CD8-positive, alpha-beta memory T cell (primary cell): ENCODE results near the gene HLA-G. TPM values are rescaled to one million over a fixed set of nuclear protein-coding genes. Genes with fewer than 3 reads are reported as not detected.

Experiments used
- CTCF ChIA-PET: fragments of 350-600 bp; sonication (Branson Sonifier 250); formaldehyde crosslinking; loops from one replicate; lab custom pipeline; 2021; ENCODE audit warnings: antibody characterized with exemption; lab: Charles Lee
- POLR2A ChIA-PET: fragments of 350-600 bp; sonication (Branson Sonifier 250); formaldehyde crosslinking; loops from one replicate; lab custom pipeline; 2021; ENCODE audit warnings: antibody characterized with exemption; lab: Charles Lee
- DNase-seq, 5 donors: peaks; one replicate each; pipeline versions ENCODE4 v3.0.0 to v3.0.0-alpha.2; 2020 to 2022; ENCODE audit warnings: mixed read lengths in 1 of 5
- H3K27ac ChIP-seq: one replicate; pipeline ENCODE4 v1.7.0; 2013; ENCODE audit warnings: low read depth, mild to moderate bottlenecking, low read length, moderate library complexity
- H3K27me3 ChIP-seq: 2 replicates; pipeline ENCODE4 v1.7.0; 2013; ENCODE audit warnings: low read length, mild to moderate bottlenecking; ENCODE audit not compliant: insufficient read depth, poor library complexity, severe bottlenecking
- H3K36me3 ChIP-seq: 2 replicates; pipeline ENCODE4 v1.7.0; 2013; ENCODE audit warnings: mild to moderate bottlenecking, low read length, moderate library complexity; ENCODE audit not compliant: insufficient read depth
- H3K4me1 ChIP-seq: 2 replicates; pipeline ENCODE4 v1.7.0; 2013; ENCODE audit warnings: mild to moderate bottlenecking, low read length, moderate library complexity; ENCODE audit not compliant: insufficient read depth
- H3K4me3 ChIP-seq: 2 replicates; pipeline ENCODE4 v1.7.0; 2013; ENCODE audit warnings: mild to moderate bottlenecking, low read length
- H3K9me3 ChIP-seq: 2 replicates; pipeline ENCODE4 v1.7.0; 2013; ENCODE audit warnings: mild to moderate bottlenecking, low read length
- H3K27ac Mint-ChIP-seq, 8 donors: one replicate each; pipeline ENCODE4 v1.8.0; 2020 to 2021; ENCODE audit warnings: mixed read lengths in 8 of 8, mild to moderate bottlenecking in 6 of 8, inconsistent platforms in 3 of 8, moderate library complexity in 3 of 8
- H3K27me3 Mint-ChIP-seq, 2 donors: one replicate each; pipeline ENCODE4 v1.8.0; 2020 to 2021; ENCODE audit warnings: mixed read lengths in 2 of 2, mild to moderate bottlenecking in 1 of 2, moderate library complexity in 1 of 2
- H3K36me3 Mint-ChIP-seq, 3 donors: one replicate each; pipeline ENCODE4 v1.8.0; 2020 to 2021; ENCODE audit warnings: mixed read lengths in 3 of 3, inconsistent platforms in 1 of 3, mild to moderate bottlenecking in 1 of 3
- H3K4me1 Mint-ChIP-seq, 3 donors: one replicate each; pipeline ENCODE4 v1.8.0; 2020 to 2021; ENCODE audit warnings: mixed read lengths in 3 of 3, inconsistent platforms in 1 of 3, mild to moderate bottlenecking in 1 of 3
- H3K4me3 Mint-ChIP-seq, 7 donors: one replicate each; pipeline ENCODE4 v1.8.0; 2020 to 2021; ENCODE audit warnings: mixed read lengths in 7 of 7, mild to moderate bottlenecking in 6 of 7, moderate library complexity in 4 of 7, inconsistent platforms in 2 of 7
- H3K9me3 Mint-ChIP-seq, 5 donors: one replicate each; pipeline ENCODE4 v1.8.0; 2020 to 2022; ENCODE audit warnings: mixed read lengths in 5 of 5, mild to moderate bottlenecking in 3 of 5, moderate library complexity in 2 of 5, inconsistent platforms in 1 of 5
- polyA plus RNA-seq: library from polyadenylated mRNA; unstranded; fragments of 300-500 nt; fragmentation: Illumina TruSeq; gene quantifications from one replicate; pipeline ENCODE4 v1.2.3, GENCODE V29; 2021
- total RNA-seq, 2 experiments: library from RNA; stranded (reverse); gene quantifications; one replicate each; pipeline ENCODE4 v1.2.3, GENCODE V29; 2021

HLA-G gene
- total and polyA plus RNA-seq, 3 experiments from 2014 or later: 0.59 to 3.2 (median 0.69) TPM

- H3K36me3 Mint-ChIP-seq: no peaks in the 10 kb centered on the region
- POLR2A ChIA-PET: no interaction called here
- Histone ChIP-seq H3K4me3 (no peak overlapping the region), H3K9me3 (no peaks in the 10 kb centered on the region), H3K4me1 (no peaks in the 10 kb centered on the region), H3K27me3 (no peaks in the 10 kb centered on the region), H3K36me3 (no peaks in the 10 kb centered on the region), H3K27ac (no peak overlapping the region)
- H3K4me1 Mint-ChIP-seq: no peaks in the 10 kb centered on the region
- H3K27me3 Mint-ChIP-seq: peaks cover 10 to 37% of the 10 kb centered on the region in 2 donors
- H3K27ac Mint-ChIP-seq: no peak overlapping the region
- no peaks in the 10 kb centered on the region for H3K9me3 Mint-ChIP-seq
- CTCF ChIA-PET: no interaction called here
- H3K4me3 Mint-ChIP-seq: no peak overlapping the region
- DNase-seq: no peak
Measured at GRCh38 chr6:29810371-29810770, 17.3 kb upstream of the HLA-G start.

GRCh38 chr6:29811377-29811776 is 16.2 kb upstream of the HLA-G start:
- no peaks in the 10 kb centered on the region for H3K4me1 Mint-ChIP-seq
- Histone ChIP-seq H3K4me1 (no peaks in the 10 kb centered on the region), H3K27me3 (no peaks in the 10 kb centered on the region), H3K27ac (no peak overlapping the region), H3K9me3 (no peaks in the 10 kb centered on the region), H3K4me3 (no peak overlapping the region), H3K36me3 (no peaks in the 10 kb centered on the region)
- H3K27me3 Mint-ChIP-seq: peaks cover 8 to 36% of the 10 kb centered on the region in 2 donors
- H3K27ac Mint-ChIP-seq: no peak overlapping the region
- ChIA-PET CTCF (no interaction called here), POLR2A (no interaction called here)
- H3K4me3 Mint-ChIP-seq: no peak overlapping the region
- no peak for DNase-seq
- no peaks in the 10 kb centered on the region for H3K9me3 Mint-ChIP-seq
- H3K36me3 Mint-ChIP-seq: no peaks in the 10 kb centered on the region

- Histone ChIP-seq H3K9me3 (no peaks in the 10 kb centered on the region), H3K27me3 (no peaks in the 10 kb centered on the region), H3K4me3 (no peak overlapping the region), H3K4me1 (no peaks in the 10 kb centered on the region), H3K27ac (no peak overlapping the region), H3K36me3 (no peaks in the 10 kb centered on the region)
- H3K9me3 Mint-ChIP-seq: no peaks in the 10 kb centered on the region
- ChIA-PET CTCF (interaction anchor here (1.0 kb wide), 1 partner anchor 59 kb away, joined by 3 read pairs; no protein-coding TSS in a partner anchor), POLR2A (no interaction called here)
- H3K4me1 Mint-ChIP-seq: no peaks in the 10 kb centered on the region
- H3K27me3 Mint-ChIP-seq: peaks cover 9 to 32% of the 10 kb centered on the region in 2 donors
- H3K4me3 Mint-ChIP-seq: no peak overlapping the region
- DNase-seq: no peak
- H3K27ac Mint-ChIP-seq: peak overlapping the region in 1 of 8 donors; percentile 35
- no peaks in the 10 kb centered on the region for H3K36me3 Mint-ChIP-seq
Measured at GRCh38 chr6:29813066-29813465, 14.6 kb upstream of the HLA-G start.

- POLR2A ChIA-PET: no interaction called here
- CTCF ChIA-PET: no interaction called here
- Histone ChIP-seq H3K27ac (no peak overlapping the region), H3K4me1 (no peaks in the 10 kb centered on the region), H3K27me3 (no peaks in the 10 kb centered on the region), H3K9me3 (no peaks in the 10 kb centered on the region), H3K4me3 (no peak overlapping the region), H3K36me3 (no peaks in the 10 kb centered on the region)
- Mint-ChIP-seq H3K4me1 (no peaks in the 10 kb centered on the region), H3K27ac (peak overlapping the region in 1 of 8 donors; percentile 76), H3K4me3 (no peak overlapping the region), H3K27me3 (peaks cover 8 to 33% of the 10 kb centered on the region in 2 donors), H3K36me3 (no peaks in the 10 kb centered on the region), H3K9me3 (no peaks in the 10 kb centered on the region)
- DNase-seq: no peak
Measured at GRCh38 chr6:29813809-29814208, 13.8 kb upstream of the HLA-G start.

GRCh38 chr6:29814379-29815117 is 13.1 kb upstream of the HLA-G start:
- H3K27ac Mint-ChIP-seq: peak overlapping the region in 1 of 8 donors; percentile 76
- no peak overlapping the region for H3K4me3 Mint-ChIP-seq
- H3K27me3 Mint-ChIP-seq: peaks cover 8 to 39% of the 10 kb centered on the region in 2 donors
- Histone ChIP-seq H3K4me1 (no peaks in the 10 kb centered on the region), H3K9me3 (no peaks in the 10 kb centered on the region), H3K36me3 (no peaks in the 10 kb centered on the region), H3K4me3 (no peak overlapping the region), H3K27me3 (no peaks in the 10 kb centered on the region), H3K27ac (no peak overlapping the region)
- no peak for DNase-seq
- CTCF ChIA-PET: no interaction called here
- no peaks in the 10 kb centered on the region for H3K36me3 Mint-ChIP-seq
- POLR2A ChIA-PET: no interaction called here
- H3K9me3 Mint-ChIP-seq: no peaks in the 10 kb centered on the region
- no peaks in the 10 kb centered on the region for H3K4me1 Mint-ChIP-seq

GRCh38 chr6:29815118-29815750 is 12.4 kb upstream of the HLA-G start:
- H3K4me1 ChIP-seq: no peaks in the 10 kb centered on the region
- H3K4me3 ChIP-seq: no peak overlapping the region
- no peak overlapping the region for H3K27ac ChIP-seq
- no peak overlapping the region for H3K4me3 Mint-ChIP-seq
- ChIA-PET POLR2A (no interaction called here), CTCF (no interaction called here)
- no peaks in the 10 kb centered on the region for H3K36me3 Mint-ChIP-seq
- no peaks in the 10 kb centered on the region for H3K36me3 ChIP-seq
- no peaks in the 10 kb centered on the region for H3K9me3 Mint-ChIP-seq
- H3K27me3 Mint-ChIP-seq: peaks cover 10 to 42% of the 10 kb centered on the region in 2 donors
- H3K27ac Mint-ChIP-seq: no peak overlapping the region
- H3K9me3 ChIP-seq: no peaks in the 10 kb centered on the region
- no peak for DNase-seq
- H3K4me1 Mint-ChIP-seq: no peaks in the 10 kb centered on the region
- H3K27me3 ChIP-seq: no peaks in the 10 kb centered on the region

- no peaks in the 10 kb centered on the region for H3K4me1 ChIP-seq
- no peaks in the 10 kb centered on the region for H3K9me3 ChIP-seq
- Mint-ChIP-seq H3K4me3 (peak overlapping the region in 1 of 7 donors; percentile 30), H3K27me3 (peaks cover 10 to 43% of the 10 kb centered on the region in 2 donors), H3K27ac (no peak overlapping the region), H3K9me3 (no peaks in the 10 kb centered on the region), H3K36me3 (no peaks in the 10 kb centered on the region), H3K4me1 (no peaks in the 10 kb centered on the region)
- no peak overlapping the region for H3K27ac ChIP-seq
- CTCF ChIA-PET: no interaction called here
- H3K27me3 ChIP-seq: no peaks in the 10 kb centered on the region
- H3K4me3 ChIP-seq: no peak overlapping the region
- no peaks in the 10 kb centered on the region for H3K36me3 ChIP-seq
- no peak for DNase-seq
- POLR2A ChIA-PET: no interaction called here
Measured at GRCh38 chr6:29816030-29816429, 11.6 kb upstream of the HLA-G start.

GRCh38 chr6:29818892-29819291 is 8.7 kb upstream of the HLA-G start:
- Mint-ChIP-seq H3K27ac (no peak overlapping the region), H3K4me1 (no peaks in the 10 kb centered on the region), H3K9me3 (no peaks in the 10 kb centered on the region), H3K4me3 (no peak overlapping the region), H3K36me3 (no peaks in the 10 kb centered on the region), H3K27me3 (peaks cover 15 to 54% of the 10 kb centered on the region in 2 donors)
- H3K27me3 ChIP-seq: no peaks in the 10 kb centered on the region
- CTCF ChIA-PET: no interaction called here
- H3K27ac ChIP-seq: no peak overlapping the region
- no peaks in the 10 kb centered on the region for H3K4me1 ChIP-seq
- no peak for DNase-seq
- POLR2A ChIA-PET: no interaction called here
- no peak overlapping the region for H3K4me3 ChIP-seq
- no peaks in the 10 kb centered on the region for H3K36me3 ChIP-seq
- H3K9me3 ChIP-seq: no peaks in the 10 kb centered on the region
